AG04450 (cell line): ENCODE data around the gene AMER1. TPM values are rescaled to one million over a fixed set of nuclear protein-coding genes. Genes with fewer than 3 reads are reported as not detected.
"Not testable (repeated sequence)": the region's sequence is repeated elsewhere in the genome, so short reads cannot be mapped to it uniquely, and the experiment has no call there.

Source experiments
- CTCF ChIA-PET: fragments of 300-600, 350-600 bp; formaldehyde crosslinking; extraction: SDS; loops from one replicate; lab custom pipeline; 2022; ENCODE audit warnings: antibody characterized with exemption, inconsistent platforms; lab: Charles Lee
- POLR2A ChIA-PET: fragments of 350-600 bp; formaldehyde crosslinking; extraction: SDS; loops from one replicate; lab custom pipeline; 2021; ENCODE audit warnings: antibody characterized with exemption, inconsistent platforms; lab: Yijun Ruan, JAX
- DNase-seq: peaks from one replicate; pipeline ENCODE4 v3.0.0-alpha.2; 2011; ENCODE audit warnings: low read depth, low spot score
- H3K27ac ChIP-seq: one replicate; pipeline ENCODE4 v1.5.1; 2012; ENCODE audit warnings: low read depth, low read length, control low read depth
- H3K27me3 ChIP-seq: one replicate; pipeline ENCODE4 v1.6.0; 2012; ENCODE audit warnings: low read length; ENCODE audit not compliant: control insufficient read depth, insufficient read depth
- H3K4me3 ChIP-seq: 2 replicates; pipeline ENCODE4 v1.5.1; 2011; ENCODE audit warnings: mild to moderate bottlenecking, low read depth, low read length, control low read depth
- H3K9me3 ChIP-seq: 2 replicates; pipeline ENCODE4 v1.5.1; 2012; ENCODE audit warnings: low read length; ENCODE audit not compliant: control insufficient read depth, insufficient read depth
- CTCF ChIP-seq: IDR thresholded peaks from 2 replicates; pipeline ENCODE4 v1.5.1; 2011; ENCODE audit warnings: low read depth, low read length, control low read depth, inconsistent platforms
- polyA minus RNA-seq: library from RNA; depleted of rRNA, polyadenylated mRNA; stranded (reverse); fragments of >200 nt; gene quantifications from 2 replicates; pipeline ENCODE4 v1.2.3, GENCODE V29; 2011; rRNA and poly(A)+ RNA removed
- polyA plus RNA-seq: library from polyadenylated mRNA; depleted of rRNA; stranded (reverse); fragments of >200 nt; gene quantifications from 2 replicates; pipeline ENCODE4 v1.2.3, GENCODE V29; 2011; rRNA removed

The AMER1 gene
- polyA plus RNA-seq (0.93 and 1.4 TPM in 2 replicates), polyA minus RNA-seq (3.5 and 4.1 TPM in 2 replicates)

- peak within 1 kb of the TSS; percentile 87 for H3K27ac ChIP-seq
- no peak for TF ChIP-seq CTCF
- peak within 1 kb of the TSS; percentile 66 for H3K4me3 ChIP-seq
- no peak for DNase-seq
- no peaks in the 10 kb centered on the region for H3K9me3 ChIP-seq
- POLR2A ChIA-PET = no interaction called here
- no peaks in the 10 kb centered on the region for H3K27me3 ChIP-seq
- CTCF ChIA-PET = no interaction called here
These were observed at the start of gene AMER1 for GRCh38 chrX:64205441-64205734. Gene AMER1, minus strand, starts transcription at chrX:64205708. Its CDS starts 12,422 bp downstream, at chrX:64193286.

DNA sequence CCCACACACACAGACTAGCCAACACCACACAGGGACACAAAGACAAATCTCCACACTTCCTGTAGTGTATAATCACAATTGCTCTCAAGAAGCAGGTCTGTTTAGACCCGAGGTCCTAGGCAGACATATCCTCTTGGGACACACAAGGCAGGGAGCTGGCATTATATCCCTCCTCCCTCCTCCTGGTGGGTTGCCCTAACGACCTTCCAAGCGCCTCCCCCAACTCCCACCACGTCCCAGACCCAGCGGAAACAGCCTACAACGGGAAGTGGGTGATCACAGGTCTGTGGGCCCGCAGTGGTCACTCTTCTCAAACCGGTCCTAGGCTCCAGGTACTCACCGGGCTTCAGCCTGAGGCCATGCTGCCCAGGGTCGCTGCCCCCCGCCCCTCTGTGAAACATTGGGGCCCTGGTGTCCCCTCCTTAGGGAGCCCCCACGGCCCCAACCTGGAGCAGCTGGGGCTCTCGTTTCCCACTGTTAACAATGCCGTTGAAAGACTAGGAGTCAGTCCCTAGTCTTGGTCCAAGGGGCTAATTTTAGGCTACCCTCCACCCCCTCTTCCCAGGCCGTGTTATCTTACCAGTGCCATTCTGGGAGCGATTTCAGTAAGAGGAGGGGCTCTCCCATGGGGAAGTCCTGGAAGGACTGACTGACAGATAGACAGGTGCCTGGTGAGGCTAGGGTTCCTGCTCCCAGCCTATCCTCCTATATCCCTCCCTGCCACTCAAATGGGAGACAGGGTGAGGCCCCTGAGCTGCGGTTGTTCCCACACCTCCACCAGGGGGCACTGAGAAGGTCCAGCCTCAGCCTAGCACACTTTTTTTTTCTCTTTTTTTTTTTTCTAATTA is 24.8 kb upstream of the AMER1 start, which contains the start of gene ASB12:
Gene ASB12 (minus strand): TSS at position 485 of the 848 bp plus-strand sequence. CDS start 4,957 bp downstream, outside the sequence.
- DNase-seq = no peak
- H3K27ac ChIP-seq = no peak within 1 kb of the TSS
- no peaks in the 10 kb centered on the region for H3K27me3 ChIP-seq
- no peak for TF ChIP-seq CTCF
- ChIA-PET CTCF (no interaction called here), POLR2A (no interaction called here)
- no peaks in the 10 kb centered on the region for H3K9me3 ChIP-seq
- H3K4me3 ChIP-seq = no peak within 1 kb of the TSS

GRCh38 chrX:64229154-64229553 is 23.6 kb upstream of the AMER1 start:
- no peak for DNase-seq
- no peaks in the 10 kb centered on the region for H3K9me3 ChIP-seq
- H3K27me3 ChIP-seq = no peaks in the 10 kb centered on the region
- TF ChIP-seq CTCF = no peak
- POLR2A ChIA-PET = no interaction called here
- CTCF ChIA-PET = no interaction called here
- no peak overlapping the region for H3K4me3 ChIP-seq
- H3K27ac ChIP-seq = no peak overlapping the region

- no peaks in the 10 kb centered on the region for H3K27me3 ChIP-seq
- TF ChIP-seq CTCF = no peak
- H3K9me3 ChIP-seq = no peaks in the 10 kb centered on the region
- POLR2A ChIA-PET = no interaction called here
- no peak overlapping the region for H3K4me3 ChIP-seq
- H3K27ac ChIP-seq = no peak overlapping the region
- CTCF ChIA-PET = no interaction called here
- DNase-seq = no peak
These were observed 12.5 kb upstream of the AMER1 start for GRCh38 chrX:64218023-64218422.

DNA sequence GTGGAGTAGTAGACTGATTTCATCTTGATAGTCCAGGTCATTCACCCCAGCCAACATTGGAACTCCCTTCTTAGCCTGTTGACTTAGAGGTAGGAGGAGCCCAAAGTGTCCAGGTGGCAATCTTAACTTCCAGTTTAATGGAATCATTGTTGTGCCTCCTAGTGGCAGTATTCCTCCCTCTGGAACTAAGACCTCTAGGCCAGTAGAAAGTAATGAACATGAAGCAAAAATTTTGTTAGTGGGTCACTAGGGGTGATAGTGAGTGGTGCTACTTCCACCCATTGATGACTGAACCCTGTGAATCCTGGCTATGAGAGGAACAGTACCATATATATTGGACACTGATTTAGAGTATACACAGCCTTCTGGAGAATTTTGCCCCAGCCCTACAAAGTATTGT is 8.5 kb upstream of the AMER1 start:
- H3K27me3 ChIP-seq, CTCF ChIA-PET, DNase-seq: not testable (repeated sequence)

More for the DNA sequence above, 8.5 kb upstream of the AMER1 start:
- POLR2A ChIA-PET, H3K9me3 ChIP-seq, H3K27ac ChIP-seq, H3K4me3 ChIP-seq: not testable (repeated sequence)
